ENCODE data around the gene VAT1L.

The VAT1L gene

GRCh38 chr16:77825196-77825595 is 36.8 kb downstream of the VAT1L start:
- H3K4me3 ChIP-seq (ENCODE audit: low read depth, low read length): no peak overlapping the region
- no peak for TF ChIP-seq CTCF (IDR thresholded peaks at IDR 0.05; ENCODE audit: low read depth, low read length, missing control alignments)
- DNase-seq (ENCODE audit: low read depth): no peak

GRCh38 chr16:77827032-77827431 is 38.7 kb downstream of the VAT1L start:
- no peak for TF ChIP-seq CTCF (IDR thresholded peaks at IDR 0.05; ENCODE audit: low read depth, low read length, missing control alignments)
- DNase-seq (ENCODE audit: low read depth): no peak
- H3K4me3 ChIP-seq (ENCODE audit: low read depth, low read length): no peak overlapping the region

GRCh38 chr16:77833921-77834634 is 45.7 kb downstream of the VAT1L start:
- no peak overlapping the region for H3K4me3 ChIP-seq (ENCODE audit: low read depth, low read length)
- no peak for DNase-seq (ENCODE audit: low read depth)
- no peak for TF ChIP-seq CTCF (IDR thresholded peaks at IDR 0.05; ENCODE audit: low read depth, low read length, missing control alignments)

GRCh38 chr16:77834635-77835540 is 46.5 kb downstream of the VAT1L start:
- no peak for TF ChIP-seq CTCF (IDR thresholded peaks at IDR 0.05; ENCODE audit: low read depth, low read length, missing control alignments)
- DNase-seq (ENCODE audit: low read depth): no peak
- no peak overlapping the region for H3K4me3 ChIP-seq (ENCODE audit: low read depth, low read length)

- DNase-seq (ENCODE audit: low read depth): no peak
- no peak for TF ChIP-seq CTCF (IDR thresholded peaks at IDR 0.05; ENCODE audit: low read depth, low read length, missing control alignments)
- H3K4me3 ChIP-seq (ENCODE audit: low read depth, low read length): no peak overlapping the region
Measured at GRCh38 chr16:77836801-77837200, 48.4 kb downstream of the VAT1L start.

GRCh38 chr16:77838597-77839255 is 50.4 kb downstream of the VAT1L start:
- H3K4me3 ChIP-seq (ENCODE audit: low read depth, low read length): no peak overlapping the region
- no peak for DNase-seq (ENCODE audit: low read depth)
- no peak for TF ChIP-seq CTCF (IDR thresholded peaks at IDR 0.05; ENCODE audit: low read depth, low read length, missing control alignments)

Measured in GM12864 (cell line).